HFFc6 (cell line): ENCODE data around the gene TMEM150C. TPM values are rescaled to one million over a fixed set of nuclear protein-coding genes. Genes with fewer than 3 reads are reported as not detected.

Source experiments
- DNase-seq: peaks from one replicate; pipeline ENCODE4 v3.0.0-alpha.2; 2018
- H3K27ac Mint-ChIP-seq: 2 replicates; pipeline ENCODE4 v1.8.0; 2020; ENCODE audit warnings: mild to moderate bottlenecking, mixed read lengths
- H3K27me3 Mint-ChIP-seq: 2 replicates; pipeline ENCODE4 v1.8.0; 2021; ENCODE audit warnings: mild to moderate bottlenecking, moderate library complexity, mixed read lengths; ENCODE audit not compliant: insufficient read depth
- H3K36me3 Mint-ChIP-seq: 2 replicates; pipeline ENCODE4 v1.8.0; 2021; ENCODE audit warnings: low read depth, mixed read lengths
- H3K4me1 Mint-ChIP-seq: 2 replicates; pipeline ENCODE4 v1.8.0; 2020; ENCODE audit warnings: low read depth, mixed read lengths
- H3K4me3 Mint-ChIP-seq: 2 replicates; pipeline ENCODE4 v1.8.0; 2020; ENCODE audit warnings: mild to moderate bottlenecking, moderate library complexity, mixed read lengths
- H3K9me3 Mint-ChIP-seq: 2 replicates; pipeline ENCODE4 v1.8.0; 2020; ENCODE audit warnings: mild to moderate bottlenecking, mixed read lengths
- CTCF ChIP-seq: fragments of 200-600 bp; sonication (generic); IDR thresholded peaks from 2 replicates; pipeline ENCODE4 v1.5.0; 2021; ENCODE audit warnings: antibody characterized with exemption, mild to moderate bottlenecking
- total RNA-seq, 6 experiments: library from RNA; stranded (reverse); fragmentation: NEBNext Ultra II Directional; extraction: Animal tissue kit (Norgen Biotek cat#: 25700); gene quantifications; 2 replicates in 1 of 6; 3 replicates in 5 of 6; pipeline ENCODE4 v1.2.3, GENCODE V29; 2021

The TMEM150C gene
- total RNA-seq, 6 experiments from 2014 or later: not detected

- no peak overlapping the region for H3K27ac Mint-ChIP-seq
- H3K36me3 Mint-ChIP-seq: no peaks in the 10 kb centered on the region
- no peak overlapping the region for H3K4me3 Mint-ChIP-seq
- DNase-seq: no peak
- no peaks in the 10 kb centered on the region for H3K4me1 Mint-ChIP-seq
- TF ChIP-seq CTCF: no peak
- no peaks in the 10 kb centered on the region; the same call in 1 of the 2 replicates for H3K9me3 Mint-ChIP-seq
- peaks cover 57% of the 10 kb centered on the region for H3K27me3 Mint-ChIP-seq
These were observed 39.6 kb upstream of the TMEM150C start for GRCh38 chr4:82601242-82602015.

- Mint-ChIP-seq H3K9me3 (no peaks in the 10 kb centered on the region), H3K27ac (no peak overlapping the region), H3K27me3 (peaks cover 52% of the 10 kb centered on the region), H3K4me1 (no peaks in the 10 kb centered on the region), H3K36me3 (no peaks in the 10 kb centered on the region), H3K4me3 (no peak overlapping the region)
- DNase-seq: no peak
- no peak for TF ChIP-seq CTCF
These were observed 37.5 kb upstream of the TMEM150C start for GRCh38 chr4:82599336-82599735.

GRCh38 chr4:82594456-82594855 lies 32.7 kb upstream of the TMEM150C start:
- no peak for DNase-seq
- Mint-ChIP-seq H3K9me3 (no peaks in the 10 kb centered on the region), H3K36me3 (no peaks in the 10 kb centered on the region), H3K27ac (no peak overlapping the region), H3K27me3 (peaks cover 37% of the 10 kb centered on the region), H3K4me1 (no peaks in the 10 kb centered on the region), H3K4me3 (no peak overlapping the region)
- TF ChIP-seq CTCF: no peak

GRCh38 chr4:82593411-82593810 lies 31.6 kb upstream of the TMEM150C start:
- TF ChIP-seq CTCF: no peak
- Mint-ChIP-seq H3K4me3 (no peak overlapping the region), H3K4me1 (no peaks in the 10 kb centered on the region), H3K36me3 (no peaks in the 10 kb centered on the region), H3K27ac (no peak overlapping the region), H3K27me3 (peaks cover 31% of the 10 kb centered on the region), H3K9me3 (no peaks in the 10 kb centered on the region)
- DNase-seq: no peak

GRCh38 chr4:82592639-82593038 lies 30.9 kb upstream of the TMEM150C start:
- DNase-seq: no peak
- no peak overlapping the region for H3K4me3 Mint-ChIP-seq
- H3K9me3 Mint-ChIP-seq: no peaks in the 10 kb centered on the region
- TF ChIP-seq CTCF: no peak
- H3K36me3 Mint-ChIP-seq: no peaks in the 10 kb centered on the region
- no peak overlapping the region for H3K27ac Mint-ChIP-seq
- peaks cover 29% of the 10 kb centered on the region for H3K27me3 Mint-ChIP-seq
- H3K4me1 Mint-ChIP-seq: no peaks in the 10 kb centered on the region
